Panc1 (cell line): ENCODE results near the gene HSPA1L. TPM values are rescaled to one million over a fixed set of nuclear protein-coding genes. Genes with fewer than 3 reads are reported as not detected.

Experiments used
- ATAC-seq: fragments of 200-7000 bp; cut with Tn5 transposase; 2 replicates; pipeline ENCODE4 v1.9.1; 2020; ENCODE audit warnings: mild to moderate bottlenecking, moderate library complexity
- BruUV-seq: library from RNA; stranded (reverse); fragments of 400-500 nt; replicated peaks from 2 replicates; lab custom pipeline; 2021; lab: Mats Ljungman, UMichigan
- CTCF ChIA-PET: fragments of 300-600 bp; sonication (Branson Sonifier 250); formaldehyde crosslinking; loops from one replicate; lab custom pipeline; 2022; ENCODE audit warnings: antibody characterized with exemption; lab: Charles Lee
- POLR2A ChIA-PET: fragments of 300-600 bp; sonication (Branson Sonifier 250); formaldehyde crosslinking; loops from one replicate; lab custom pipeline; 2022; ENCODE audit warnings: antibody characterized with exemption; lab: Charles Lee
- DNase-seq: peaks from one replicate; pipeline ENCODE4 v3.0.0-alpha.2; 2010; ENCODE audit warnings: low read depth, low spot score
- H3K27ac ChIP-seq: 2 replicates; pipeline ENCODE4 v1.5.1; 2011; ENCODE audit warnings: mild to moderate bottlenecking, low read length, inconsistent platforms
- H3K27me3 ChIP-seq: fragments of 200-500 bp; sonication (Bioruptor generic); 2 replicates; pipeline ENCODE4 v1.6.0; 2014; ENCODE audit warnings: low read length, inconsistent platforms; ENCODE audit not compliant: control insufficient read depth, insufficient read depth
- H3K36me3 ChIP-seq: fragments of 200-500 bp; sonication (Bioruptor generic); 2 replicates; pipeline ENCODE4 v1.5.1; 2014; ENCODE audit warnings: inconsistent platforms, mild to moderate bottlenecking, low read length, moderate library complexity; ENCODE audit not compliant: control insufficient read depth, insufficient read depth
- H3K4me1 ChIP-seq: 2 replicates; pipeline ENCODE4 v1.5.1; 2011; ENCODE audit warnings: inconsistent platforms, mild to moderate bottlenecking, low read length, moderate library complexity; ENCODE audit not compliant: control insufficient read depth, insufficient read depth
- H3K4me3 ChIP-seq, 2 experiments: 2 replicates each; pipeline ENCODE4 v1.5.1; 2011 to 2012; ENCODE audit warnings: low read depth in 2 of 2, low read length in 2 of 2, mild to moderate bottlenecking in 2 of 2, inconsistent platforms in 1 of 2, moderate library complexity in 1 of 2
- H3K9me3 ChIP-seq: fragments of 200-500 bp; sonication (Bioruptor generic); 2 replicates; pipeline ENCODE4 v1.5.1; 2014; ENCODE audit warnings: low read depth, mild to moderate bottlenecking, inconsistent platforms, low read length, moderate library complexity; ENCODE audit not compliant: control insufficient read depth, insufficient read depth
- POLR2AphosphoS5 ChIP-seq: IDR thresholded peaks from 2 replicates; pipeline ENCODE4 v1.6.1; 2012; ENCODE audit warnings: mild to moderate bottlenecking, low read depth, low read length, moderate library complexity
- SIN3A ChIP-seq: IDR thresholded peaks from 2 replicates; pipeline ENCODE4 v1.6.1; 2012; ENCODE audit warnings: low read depth, mild to moderate bottlenecking, low read length, moderate library complexity, borderline replicate concordance; ENCODE audit not compliant: insufficient read depth
- TCF7L2 ChIP-seq: IDR thresholded peaks from 2 replicates; pipeline ENCODE4 v1.6.1; 2011; ENCODE audit warnings: mild to moderate bottlenecking, low read depth, low read length, inconsistent platforms
- in situ Hi-C: cut with HindIII; loops from 2 replicates; pipeline ENCODE4 v1.10.0; 2016; ENCODE audit warnings: low sequenced_read_pairs, low pct_unique_long_range_greater_than_20kb
- intact Hi-C: fragments of 100-400 bp; cut with micrococcal nuclease; formaldehyde crosslinking; loops from one replicate; pipeline ENCODE4 v1.10.0; 2022; ENCODE audit not compliant: unreplicated experiment
- total RNA-seq: library from RNA; stranded (reverse); gene quantifications from one replicate; pipeline ENCODE4 v1.2.1, GENCODE V29; 2021; ENCODE audit not compliant: unreplicated experiment
- TF ChIP-seq, protein P1 (sequence below): fragments of 450-650 bp; IDR thresholded peaks from 2 replicates; pipeline ENCODE4 v1.5.1; 2017; ENCODE audit warnings: mild to moderate bottlenecking
- TF ChIP-seq, protein P2 (sequence below), 2 experiments: IDR thresholded peaks; 2 replicates each; pipeline ENCODE4 v1.6.1; 2011 to 2012; ENCODE audit warnings: low read depth in 2 of 2, control low read depth in 1 of 2, low read length in 1 of 2, mild to moderate bottlenecking in 1 of 2, moderate library complexity in 1 of 2; ENCODE audit not compliant: insufficient read depth in 1 of 2

Gene HSPA1L
- total RNA-seq, 1 experiment from 2014 or later: 2.8 TPM

DNA sequence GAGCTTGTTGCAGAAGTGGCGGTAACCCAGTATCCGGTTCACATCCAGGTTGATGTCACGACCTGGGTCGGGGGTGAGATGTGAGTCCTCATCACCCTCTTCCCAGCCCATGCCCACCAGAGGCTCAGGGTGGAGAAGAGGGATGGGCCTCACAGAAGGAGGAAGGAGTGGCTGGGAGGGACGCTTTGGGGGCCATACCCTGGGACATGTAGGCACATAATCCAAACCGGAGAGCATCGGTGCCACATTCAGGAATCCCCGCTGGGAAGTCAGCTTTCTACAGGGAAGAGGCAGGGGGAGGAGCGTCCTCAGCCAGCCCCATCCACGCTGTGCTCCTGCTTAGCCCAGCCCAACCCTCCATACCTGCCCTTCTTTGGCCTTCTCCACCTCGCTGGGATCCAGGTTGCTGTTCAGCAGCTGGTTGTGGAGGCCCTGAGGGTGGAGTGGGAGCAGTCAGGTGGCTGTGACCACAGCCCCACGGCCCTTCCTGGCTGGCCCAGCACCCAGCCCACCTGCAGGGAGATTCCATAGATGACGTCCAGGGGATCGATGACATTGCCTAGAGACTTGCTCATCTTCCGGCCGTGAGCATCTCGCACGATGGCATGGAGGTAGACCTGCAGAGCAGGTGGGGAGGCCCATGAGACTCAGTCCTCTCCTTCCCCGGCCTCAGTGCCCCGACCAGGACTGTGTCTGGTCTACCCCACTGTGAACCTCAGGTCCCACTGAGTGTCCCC lies 34.4 kb downstream of the HSPA1L start:
- ATAC-seq (no peak), DNase-seq (no peak)
- Histone ChIP-seq H3K4me3 (no peak overlapping the region), H3K36me3 (no peaks in the 10 kb centered on the region), H3K27me3 (no peaks in the 10 kb centered on the region), H3K9me3 (no peaks in the 10 kb centered on the region), H3K4me1 (peaks cover 24% of the 10 kb centered on the region), H3K27ac (no peak overlapping the region)
- CTCF ChIA-PET: interaction anchor here (0.7 kb wide), 1 partner anchor 234 kb away, joined by 3 read pairs; the partner anchor contains the start of gene ATP6V1G2
- in situ Hi-C loops: no loop called here
- TF ChIP-seq, protein P1, sequence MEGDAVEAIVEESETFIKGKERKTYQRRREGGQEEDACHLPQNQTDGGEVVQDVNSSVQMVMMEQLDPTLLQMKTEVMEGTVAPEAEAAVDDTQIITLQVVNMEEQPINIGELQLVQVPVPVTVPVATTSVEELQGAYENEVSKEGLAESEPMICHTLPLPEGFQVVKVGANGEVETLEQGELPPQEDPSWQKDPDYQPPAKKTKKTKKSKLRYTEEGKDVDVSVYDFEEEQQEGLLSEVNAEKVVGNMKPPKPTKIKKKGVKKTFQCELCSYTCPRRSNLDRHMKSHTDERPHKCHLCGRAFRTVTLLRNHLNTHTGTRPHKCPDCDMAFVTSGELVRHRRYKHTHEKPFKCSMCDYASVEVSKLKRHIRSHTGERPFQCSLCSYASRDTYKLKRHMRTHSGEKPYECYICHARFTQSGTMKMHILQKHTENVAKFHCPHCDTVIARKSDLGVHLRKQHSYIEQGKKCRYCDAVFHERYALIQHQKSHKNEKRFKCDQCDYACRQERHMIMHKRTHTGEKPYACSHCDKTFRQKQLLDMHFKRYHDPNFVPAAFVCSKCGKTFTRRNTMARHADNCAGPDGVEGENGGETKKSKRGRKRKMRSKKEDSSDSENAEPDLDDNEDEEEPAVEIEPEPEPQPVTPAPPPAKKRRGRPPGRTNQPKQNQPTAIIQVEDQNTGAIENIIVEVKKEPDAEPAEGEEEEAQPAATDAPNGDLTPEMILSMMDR: no peak
- no peak for TF ChIP-seq TCF7L2
- TF ChIP-seq SIN3A: no peak
- TF ChIP-seq, protein P2, sequence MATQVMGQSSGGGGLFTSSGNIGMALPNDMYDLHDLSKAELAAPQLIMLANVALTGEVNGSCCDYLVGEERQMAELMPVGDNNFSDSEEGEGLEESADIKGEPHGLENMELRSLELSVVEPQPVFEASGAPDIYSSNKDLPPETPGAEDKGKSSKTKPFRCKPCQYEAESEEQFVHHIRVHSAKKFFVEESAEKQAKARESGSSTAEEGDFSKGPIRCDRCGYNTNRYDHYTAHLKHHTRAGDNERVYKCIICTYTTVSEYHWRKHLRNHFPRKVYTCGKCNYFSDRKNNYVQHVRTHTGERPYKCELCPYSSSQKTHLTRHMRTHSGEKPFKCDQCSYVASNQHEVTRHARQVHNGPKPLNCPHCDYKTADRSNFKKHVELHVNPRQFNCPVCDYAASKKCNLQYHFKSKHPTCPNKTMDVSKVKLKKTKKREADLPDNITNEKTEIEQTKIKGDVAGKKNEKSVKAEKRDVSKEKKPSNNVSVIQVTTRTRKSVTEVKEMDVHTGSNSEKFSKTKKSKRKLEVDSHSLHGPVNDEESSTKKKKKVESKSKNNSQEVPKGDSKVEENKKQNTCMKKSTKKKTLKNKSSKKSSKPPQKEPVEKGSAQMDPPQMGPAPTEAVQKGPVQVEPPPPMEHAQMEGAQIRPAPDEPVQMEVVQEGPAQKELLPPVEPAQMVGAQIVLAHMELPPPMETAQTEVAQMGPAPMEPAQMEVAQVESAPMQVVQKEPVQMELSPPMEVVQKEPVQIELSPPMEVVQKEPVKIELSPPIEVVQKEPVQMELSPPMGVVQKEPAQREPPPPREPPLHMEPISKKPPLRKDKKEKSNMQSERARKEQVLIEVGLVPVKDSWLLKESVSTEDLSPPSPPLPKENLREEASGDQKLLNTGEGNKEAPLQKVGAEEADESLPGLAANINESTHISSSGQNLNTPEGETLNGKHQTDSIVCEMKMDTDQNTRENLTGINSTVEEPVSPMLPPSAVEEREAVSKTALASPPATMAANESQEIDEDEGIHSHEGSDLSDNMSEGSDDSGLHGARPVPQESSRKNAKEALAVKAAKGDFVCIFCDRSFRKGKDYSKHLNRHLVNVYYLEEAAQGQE (IDR thresholded peaks at IDR 0.05; ENCODE audit: insufficient read depth in 1 of 2, low read depth in 2 of 2, low read length in 1 of 2): no peak
- no peak for TF ChIP-seq POLR2AphosphoS5
- BruUV-seq: no TSS peak
- intact Hi-C loops: no loop called here
- POLR2A ChIA-PET: no interaction called here

DNA sequence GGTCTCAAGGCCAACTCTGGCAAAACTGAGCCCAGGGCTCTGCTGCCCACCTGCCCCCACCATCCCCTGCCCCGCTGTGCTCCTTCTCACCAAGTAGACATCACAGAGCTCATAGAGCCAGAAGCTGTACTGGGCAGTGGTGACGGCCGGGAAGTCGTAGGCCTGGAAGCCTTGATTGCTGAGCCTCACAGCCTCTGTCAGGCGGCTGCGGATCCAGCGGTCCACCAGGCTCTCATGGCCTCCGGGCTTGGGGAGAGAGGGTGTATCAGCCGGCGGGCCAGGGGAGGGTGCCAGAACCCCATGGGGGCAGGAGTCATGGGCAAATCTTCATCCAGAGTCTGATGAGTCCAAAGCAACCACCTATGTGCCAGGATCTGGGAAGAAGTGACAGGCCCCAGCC lies 35.2 kb downstream of the HSPA1L start:
- intact Hi-C loops: loop anchor here (10.0 kb wide), 1 partner anchor 45 kb away; the partner anchor contains the start of gene HSPA1B
- DNase-seq (no peak), ATAC-seq (no peak)
- Histone ChIP-seq H3K4me1 (peaks cover 31% of the 10 kb centered on the region), H3K27me3 (no peaks in the 10 kb centered on the region), H3K27ac (no peak overlapping the region), H3K4me3 (no peak overlapping the region), H3K36me3 (no peaks in the 10 kb centered on the region), H3K9me3 (no peaks in the 10 kb centered on the region)
- no TSS peak for BruUV-seq
- TF ChIP-seq SIN3A: no peak
- ChIA-PET CTCF (interaction anchor here (0.7 kb wide), 1 partner anchor 233 kb away, joined by 3 read pairs; the partner anchor contains the start of gene ATP6V1G2), POLR2A (no interaction called here)
- in situ Hi-C loops: no loop called here
